ENCODE results near the gene MRPS12. TPM values are rescaled to one million over a fixed set of nuclear protein-coding genes. Genes with fewer than 3 reads are reported as not detected.
A peak's percentile ranks its signal among the peaks of the same experiment; 100 is the strongest.

Gene MRPS12
- total and polyA plus RNA-seq, 9 of the 15 experiments (the other 6 are each of a cell fraction or from before 2014, with no cell fraction given), result 8.1 to 174 (median 52.0) TPM

GRCh38 chr19:38930776-38931520 is at the start of gene MRPS12 (continued):
- TF ChIP-seq TFE3 (CRISPR knock-in tag; IDR thresholded peaks at IDR 0.05), result no peak
- TF ChIP-seq SUPT5H (IDR thresholded peaks at IDR 0.05), result peak; percentile 87
- no peak for TF ChIP-seq ZNF212 (CRISPR knock-in tag; IDR thresholded peaks at IDR 0.05)
- TF ChIP-seq ZNF431 (CRISPR knock-in tag; IDR thresholded peaks at IDR 0.05), result no peak
- TF ChIP-seq DIDO1 (tag; IDR thresholded peaks at IDR 0.05; ENCODE audit: low read depth), result no peak
- TF ChIP-seq MBD1 (CRISPR knock-in tag; IDR thresholded peaks at IDR 0.05), result no peak
- no peak for TF ChIP-seq ZNF589 (CRISPR knock-in tag; IDR thresholded peaks at IDR 0.05; ENCODE audit: low read depth)
- TF ChIP-seq CSDE1 (IDR thresholded peaks at IDR 0.05), result no peak
- TF ChIP-seq DNMT1 (IDR thresholded peaks at IDR 0.05), result no peak
- 0 out of 2 replicates have a peak, but pooled peaks have one; percentile 21 for TF ChIP-seq NR2C2 (CRISPR knock-in tag; IDR thresholded peaks at IDR 0.05)
- TF ChIP-seq NR2C2 (tag; IDR thresholded peaks at IDR 0.05), result peak; percentile 89
- no peak for TF ChIP-seq ARID3A (IDR thresholded peaks at IDR 0.05; ENCODE audit: borderline replicate concordance, low read depth, low read length)
- TF ChIP-seq HMGN3 (IDR thresholded peaks at IDR 0.05; ENCODE audit: borderline replicate concordance, extremely low read depth, insufficient read length, low read depth, low read length), result no peak
- 0 out of 2 replicates have a peak, but pooled peaks have one; percentile 66 for TF ChIP-seq ZNF511 (CRISPR knock-in tag; IDR thresholded peaks at IDR 0.05)
- TF ChIP-seq ZNF695 (CRISPR knock-in tag; IDR thresholded peaks at IDR 0.05), result no peak
- peak; percentile 67 for TF ChIP-seq C11orf30 (IDR thresholded peaks at IDR 0.05; ENCODE audit: low read depth)
- TF ChIP-seq CC2D1A (IDR thresholded peaks at IDR 0.05), result no peak
- TF ChIP-seq SREBF2 (CRISPR knock-in tag; IDR thresholded peaks at IDR 0.05), result no peak
- TF ChIP-seq MYBL2 (IDR thresholded peaks at IDR 0.05; ENCODE audit: low read depth), result no peak
- TF ChIP-seq MYBL2 (CRISPR knock-in tag; IDR thresholded peaks at IDR 0.05; ENCODE audit: borderline replicate concordance), result no peak
- TF ChIP-seq HNRNPL (IDR thresholded peaks at IDR 0.05; ENCODE audit: low read depth, low read length), result no peak
- TF ChIP-seq RAD51 (IDR thresholded peaks at IDR 0.05; ENCODE audit: borderline replicate concordance, low read depth), result peak; percentile 21; the same call in 1 of the 2 replicates
- no peak for TF ChIP-seq HMG20B (CRISPR knock-in tag; IDR thresholded peaks at IDR 0.05)
- no peak for TF ChIP-seq SREBF1 (IDR thresholded peaks at IDR 0.05; ENCODE audit: borderline replicate concordance, low read depth, low read length)
